VCaP (cell line): ENCODE measurements around the gene TUBB.

Experiments
- H3K27ac ChIP-seq: fragments of 450-650 bp; 2 replicates; pipeline ENCODE4 v1.5.1; 2017
- CTCF ChIP-seq: fragments of 450-650 bp; conservative IDR thresholded peaks from 2 replicates; pipeline ENCODE4 v1.5.1; 2017; ENCODE audit warnings: mild to moderate bottlenecking, moderate library complexity

The TUBB gene

GRCh38 chr6:30686009-30686907 lies 33.9 kb upstream of the TUBB start, which contains the start of gene PPP1R18:
Gene PPP1R18, minus strand, starts transcription at chr6:30686645. Its CDS starts 627 bp downstream, at chr6:30686018.
- peak within 1 kb of the TSS; percentile 74 for H3K27ac ChIP-seq
- TF ChIP-seq CTCF: no peak

- peak overlapping the region; percentile 74 for H3K27ac ChIP-seq
- TF ChIP-seq CTCF: no peak
Measured at GRCh38 chr6:30686908-30687658, 33.1 kb upstream of the TUBB start.

- peak overlapping the region; percentile 74 for H3K27ac ChIP-seq
- peak; percentile 14; the same call in 1 of the 2 replicates for TF ChIP-seq CTCF
Measured at GRCh38 chr6:30687659-30688431, 32.3 kb upstream of the TUBB start.

- no peak overlapping the region; the same call in 1 of the 2 replicates for H3K27ac ChIP-seq
- no peak for TF ChIP-seq CTCF
Measured at GRCh38 chr6:30688569-30688968, 31.6 kb upstream of the TUBB start.

- H3K27ac ChIP-seq: no peak overlapping the region
- no peak for TF ChIP-seq CTCF
Measured at GRCh38 chr6:30689022-30689865, 30.9 kb upstream of the TUBB start.

GRCh38 chr6:30689985-30690384 lies 30.2 kb upstream of the TUBB start:
- no peak for TF ChIP-seq CTCF

More at GRCh38 chr6:30689985-30690384, 30.2 kb upstream of the TUBB start:
- H3K27ac ChIP-seq: peak overlapping the region; percentile 74
